ENCODE results near the gene HMCES. TPM values are rescaled to one million over a fixed set of nuclear protein-coding genes. Genes with fewer than 3 reads are reported as not detected.

Gene HMCES
- polyA plus RNA-seq, 1 of the 3 experiments (the other 2 are of a cell fraction): 32.4 TPM

DNA sequence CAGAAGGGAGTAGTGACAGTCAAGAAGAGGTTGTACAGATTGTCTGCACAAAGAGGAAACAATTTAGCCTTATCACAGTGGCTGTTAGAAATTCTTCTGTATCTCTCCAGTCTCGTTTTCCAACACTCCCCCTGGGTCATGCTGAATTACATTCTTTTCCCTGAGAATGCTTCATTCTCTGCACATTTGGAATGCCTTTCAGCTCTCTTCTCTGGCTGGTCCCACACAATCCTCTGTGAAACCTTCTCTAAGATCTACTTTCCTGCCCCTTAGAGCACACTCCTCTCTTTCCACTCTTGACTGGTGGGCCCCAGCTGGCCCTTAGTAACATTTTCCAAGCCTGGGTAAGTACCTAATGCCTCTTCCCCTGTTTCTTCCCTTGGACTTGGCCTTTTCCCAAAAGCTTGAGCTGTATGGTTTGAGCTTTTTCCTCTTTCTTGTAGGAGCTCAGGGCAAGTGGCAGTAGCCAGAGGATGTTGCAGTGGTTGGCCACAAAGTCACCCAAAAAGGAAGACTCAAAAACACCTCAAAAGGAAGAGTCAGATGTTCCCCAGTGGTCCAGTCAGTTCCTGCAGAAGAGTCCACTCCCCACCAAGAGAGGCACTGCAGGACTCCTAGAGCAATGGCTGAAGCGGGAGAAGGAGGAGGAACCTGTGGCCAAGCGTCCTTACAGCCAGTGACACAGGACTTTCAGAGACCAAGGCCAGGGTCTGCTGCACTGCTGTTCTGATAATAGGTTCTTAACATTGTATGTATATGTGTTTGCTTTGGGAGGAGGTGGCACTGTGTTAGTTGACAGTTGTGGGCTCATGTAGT is 25.7 kb downstream of the HMCES start (continued):
- TF ChIP-seq RXRA (IDR thresholded peaks at IDR 0.05; ENCODE audit: borderline replicate concordance, low read depth) (no peak), JUND (IDR thresholded peaks at IDR 0.05) (no peak), FOSL2 (IDR thresholded peaks at IDR 0.05; ENCODE audit: borderline replicate concordance, low read depth) (no peak), MEF2A (IDR thresholded peaks at IDR 0.05; ENCODE audit: borderline replicate concordance, low read depth) (no peak)

DNA sequence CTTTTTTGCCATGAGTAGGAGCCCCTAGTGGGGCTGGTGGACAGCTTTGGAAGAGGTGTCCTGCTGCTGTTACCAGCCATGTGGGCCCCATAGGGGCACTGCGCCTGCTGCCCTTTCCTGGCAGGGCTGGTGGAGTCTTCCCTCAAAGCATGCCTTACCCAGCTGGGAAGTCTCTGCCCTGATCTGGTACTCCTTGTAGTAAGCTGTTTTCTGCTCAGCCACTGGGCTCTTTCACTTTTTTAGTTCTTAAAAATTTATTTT is 26.2 kb downstream of the HMCES start:
- DNase-seq: no peak
- no peak overlapping the region for H3K27ac ChIP-seq (ENCODE audit: low read depth in 2 of 2, low read length in 1 of 2)
- peaks cover 32 to 40% of the 10 kb centered on the region in 2 experiments for H3K36me3 ChIP-seq (replicated peaks in 1 of 2; ENCODE audit: control insufficient read depth in 1 of 2, insufficient read depth in 2 of 2, low read length in 1 of 2)
- no peaks in the 10 kb centered on the region for H4K20me1 ChIP-seq (ENCODE audit: insufficient read depth)
- no peak overlapping the region for H2AFZ ChIP-seq (ENCODE audit: low read depth)
- TF ChIP-seq FOXM1 (IDR thresholded peaks at IDR 0.05; ENCODE audit: low read depth) (no peak), EZH2phosphoT487 (IDR thresholded peaks at IDR 0.05; ENCODE audit: borderline replicate concordance, low read depth) (no peak), SIN3A (IDR thresholded peaks at IDR 0.05; ENCODE audit: borderline replicate concordance, low read depth, low read length) (no peak), POLR2AphosphoS5 (IDR thresholded peaks at IDR 0.05; ENCODE audit: low read depth, low read length) (no peak), TAF1 (IDR thresholded peaks at IDR 0.05; ENCODE audit: borderline replicate concordance, low read depth, low read length) (no peak), SMC3 (IDR thresholded peaks at IDR 0.05; ENCODE audit: low read depth, low read length) (no peak), FOXJ3 (CRISPR knock-in tag; IDR thresholded peaks at IDR 0.05) (no peak), NFIC (IDR thresholded peaks at IDR 0.05; ENCODE audit: borderline replicate concordance) (no peak), NRF1 (IDR thresholded peaks at IDR 0.05; ENCODE audit: low read depth, low read length) (no peak), YY1 (IDR thresholded peaks at IDR 0.05; ENCODE audit: low read depth) (no peak), MEF2A (IDR thresholded peaks at IDR 0.05; ENCODE audit: borderline replicate concordance, low read depth) (no peak), GABPA (IDR thresholded peaks at IDR 0.05; ENCODE audit: low read depth) (no peak)
- TF ChIP-seq, protein P1, sequence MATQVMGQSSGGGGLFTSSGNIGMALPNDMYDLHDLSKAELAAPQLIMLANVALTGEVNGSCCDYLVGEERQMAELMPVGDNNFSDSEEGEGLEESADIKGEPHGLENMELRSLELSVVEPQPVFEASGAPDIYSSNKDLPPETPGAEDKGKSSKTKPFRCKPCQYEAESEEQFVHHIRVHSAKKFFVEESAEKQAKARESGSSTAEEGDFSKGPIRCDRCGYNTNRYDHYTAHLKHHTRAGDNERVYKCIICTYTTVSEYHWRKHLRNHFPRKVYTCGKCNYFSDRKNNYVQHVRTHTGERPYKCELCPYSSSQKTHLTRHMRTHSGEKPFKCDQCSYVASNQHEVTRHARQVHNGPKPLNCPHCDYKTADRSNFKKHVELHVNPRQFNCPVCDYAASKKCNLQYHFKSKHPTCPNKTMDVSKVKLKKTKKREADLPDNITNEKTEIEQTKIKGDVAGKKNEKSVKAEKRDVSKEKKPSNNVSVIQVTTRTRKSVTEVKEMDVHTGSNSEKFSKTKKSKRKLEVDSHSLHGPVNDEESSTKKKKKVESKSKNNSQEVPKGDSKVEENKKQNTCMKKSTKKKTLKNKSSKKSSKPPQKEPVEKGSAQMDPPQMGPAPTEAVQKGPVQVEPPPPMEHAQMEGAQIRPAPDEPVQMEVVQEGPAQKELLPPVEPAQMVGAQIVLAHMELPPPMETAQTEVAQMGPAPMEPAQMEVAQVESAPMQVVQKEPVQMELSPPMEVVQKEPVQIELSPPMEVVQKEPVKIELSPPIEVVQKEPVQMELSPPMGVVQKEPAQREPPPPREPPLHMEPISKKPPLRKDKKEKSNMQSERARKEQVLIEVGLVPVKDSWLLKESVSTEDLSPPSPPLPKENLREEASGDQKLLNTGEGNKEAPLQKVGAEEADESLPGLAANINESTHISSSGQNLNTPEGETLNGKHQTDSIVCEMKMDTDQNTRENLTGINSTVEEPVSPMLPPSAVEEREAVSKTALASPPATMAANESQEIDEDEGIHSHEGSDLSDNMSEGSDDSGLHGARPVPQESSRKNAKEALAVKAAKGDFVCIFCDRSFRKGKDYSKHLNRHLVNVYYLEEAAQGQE (IDR thresholded peaks at IDR 0.05; ENCODE audit: low read depth, low read length): no peak
- TF ChIP-seq, protein P2, sequence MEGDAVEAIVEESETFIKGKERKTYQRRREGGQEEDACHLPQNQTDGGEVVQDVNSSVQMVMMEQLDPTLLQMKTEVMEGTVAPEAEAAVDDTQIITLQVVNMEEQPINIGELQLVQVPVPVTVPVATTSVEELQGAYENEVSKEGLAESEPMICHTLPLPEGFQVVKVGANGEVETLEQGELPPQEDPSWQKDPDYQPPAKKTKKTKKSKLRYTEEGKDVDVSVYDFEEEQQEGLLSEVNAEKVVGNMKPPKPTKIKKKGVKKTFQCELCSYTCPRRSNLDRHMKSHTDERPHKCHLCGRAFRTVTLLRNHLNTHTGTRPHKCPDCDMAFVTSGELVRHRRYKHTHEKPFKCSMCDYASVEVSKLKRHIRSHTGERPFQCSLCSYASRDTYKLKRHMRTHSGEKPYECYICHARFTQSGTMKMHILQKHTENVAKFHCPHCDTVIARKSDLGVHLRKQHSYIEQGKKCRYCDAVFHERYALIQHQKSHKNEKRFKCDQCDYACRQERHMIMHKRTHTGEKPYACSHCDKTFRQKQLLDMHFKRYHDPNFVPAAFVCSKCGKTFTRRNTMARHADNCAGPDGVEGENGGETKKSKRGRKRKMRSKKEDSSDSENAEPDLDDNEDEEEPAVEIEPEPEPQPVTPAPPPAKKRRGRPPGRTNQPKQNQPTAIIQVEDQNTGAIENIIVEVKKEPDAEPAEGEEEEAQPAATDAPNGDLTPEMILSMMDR (IDR thresholded peaks at IDR 0.05): no peak
- TF ChIP-seq, protein P3, sequence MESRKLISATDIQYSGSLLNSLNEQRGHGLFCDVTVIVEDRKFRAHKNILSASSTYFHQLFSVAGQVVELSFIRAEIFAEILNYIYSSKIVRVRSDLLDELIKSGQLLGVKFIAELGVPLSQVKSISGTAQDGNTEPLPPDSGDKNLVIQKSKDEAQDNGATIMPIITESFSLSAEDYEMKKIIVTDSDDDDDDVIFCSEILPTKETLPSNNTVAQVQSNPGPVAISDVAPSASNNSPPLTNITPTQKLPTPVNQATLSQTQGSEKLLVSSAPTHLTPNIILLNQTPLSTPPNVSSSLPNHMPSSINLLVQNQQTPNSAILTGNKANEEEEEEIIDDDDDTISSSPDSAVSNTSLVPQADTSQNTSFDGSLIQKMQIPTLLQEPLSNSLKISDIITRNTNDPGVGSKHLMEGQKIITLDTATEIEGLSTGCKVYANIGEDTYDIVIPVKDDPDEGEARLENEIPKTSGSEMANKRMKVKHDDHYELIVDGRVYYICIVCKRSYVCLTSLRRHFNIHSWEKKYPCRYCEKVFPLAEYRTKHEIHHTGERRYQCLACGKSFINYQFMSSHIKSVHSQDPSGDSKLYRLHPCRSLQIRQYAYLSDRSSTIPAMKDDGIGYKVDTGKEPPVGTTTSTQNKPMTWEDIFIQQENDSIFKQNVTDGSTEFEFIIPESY (IDR thresholded peaks at IDR 0.05; ENCODE audit: borderline replicate concordance, low read depth): no peak
- TF ChIP-seq, protein P4, sequence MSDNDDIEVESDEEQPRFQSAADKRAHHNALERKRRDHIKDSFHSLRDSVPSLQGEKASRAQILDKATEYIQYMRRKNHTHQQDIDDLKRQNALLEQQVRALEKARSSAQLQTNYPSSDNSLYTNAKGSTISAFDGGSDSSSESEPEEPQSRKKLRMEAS (IDR thresholded peaks at IDR 0.05; ENCODE audit: low read depth): no peak
- no peaks in the 10 kb centered on the region for H3K9me2 ChIP-seq
- H3K4me1 ChIP-seq (ENCODE audit: control insufficient read depth in 1 of 2, insufficient read depth in 2 of 2, low read depth in 1 of 2, low read length in 1 of 2): no peaks in the 10 kb centered on the region
- H3F3A ChIP-seq (replicated peaks; ENCODE audit: insufficient read depth): no peaks in the 10 kb centered on the region
- no peaks in the 10 kb centered on the region for H3K27me3 ChIP-seq (ENCODE audit: insufficient read depth)
- CTCF ChIA-PET: no interaction called here
- H3K4me3 ChIP-seq (ENCODE audit: low read depth in 2 of 2, low read length in 1 of 2): no peak overlapping the region
- WGBS (ENCODE audit: low lambda C conversion rate): no CpG with 5 or more reads among the region's 1 CpG
- H3K9ac ChIP-seq: no peak overlapping the region
- POLR2A ChIA-PET: no interaction called here
- no peak overlapping the region for H3K4me2 ChIP-seq
- no peaks in the 10 kb centered on the region for H3K79me2 ChIP-seq (ENCODE audit: insufficient read depth)
- no peaks in the 10 kb centered on the region for H3K9me3 ChIP-seq
